Inflammatory macrophage treated with lipopolysaccharide for 4 hours (primary cell): ENCODE measurements around the gene SGMS1.

ENCODE experiments used
- DNase-seq: peaks from one replicate; pipeline ENCODE4 v3.0.0-alpha.2; 2020

Gene SGMS1

DNA sequence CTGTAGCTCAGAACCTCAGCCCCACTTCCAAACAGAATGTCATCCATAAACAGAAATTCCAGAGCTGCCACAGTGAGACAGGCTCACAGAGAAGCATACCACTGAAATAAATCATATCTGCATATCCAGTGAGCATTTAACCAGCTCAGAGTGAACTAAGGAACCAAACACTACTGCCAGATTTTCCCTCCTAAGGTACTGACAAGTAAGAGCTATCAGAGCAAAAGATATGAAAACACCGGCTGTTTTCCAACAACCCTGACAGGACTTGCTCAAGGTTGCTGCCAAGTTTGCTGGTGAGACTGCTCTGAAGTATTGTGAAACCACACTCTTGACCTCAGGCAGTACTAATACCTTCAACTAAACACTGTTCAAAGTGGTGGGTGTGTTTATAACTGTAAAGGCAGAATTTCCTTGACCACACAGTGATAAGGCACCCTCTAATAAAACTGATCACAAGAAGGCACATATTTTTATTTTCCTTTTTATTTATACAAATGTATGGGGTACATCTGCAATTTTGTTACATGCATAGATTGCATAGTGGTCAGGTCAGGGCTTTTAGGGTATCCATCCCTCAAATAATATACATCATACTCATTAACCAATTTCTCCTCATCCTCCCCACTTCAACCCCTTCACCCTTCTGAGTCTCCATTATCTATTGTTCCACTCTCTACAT is 18.3 kb downstream of the SGMS1 start:
- DNase-seq: no peak

DNA sequence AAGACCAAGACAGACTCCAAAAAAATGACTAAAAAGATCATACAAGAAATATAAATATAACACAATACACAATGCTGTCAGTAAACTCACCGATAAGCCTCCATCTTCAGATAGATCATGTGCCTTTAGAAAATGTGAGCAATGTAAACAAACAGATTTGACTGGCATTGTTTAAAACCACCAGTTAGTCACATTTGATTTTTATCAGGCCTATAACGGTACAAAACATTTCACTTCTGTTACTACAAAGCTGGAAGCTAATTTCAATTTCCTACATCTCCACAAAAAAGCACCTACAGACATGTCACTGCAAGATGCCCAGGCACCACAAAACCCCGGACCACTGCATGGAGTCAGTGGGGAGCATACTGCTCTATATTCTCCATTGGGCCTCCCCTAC is 18.9 kb downstream of the SGMS1 start:
- no peak for DNase-seq

DNA sequence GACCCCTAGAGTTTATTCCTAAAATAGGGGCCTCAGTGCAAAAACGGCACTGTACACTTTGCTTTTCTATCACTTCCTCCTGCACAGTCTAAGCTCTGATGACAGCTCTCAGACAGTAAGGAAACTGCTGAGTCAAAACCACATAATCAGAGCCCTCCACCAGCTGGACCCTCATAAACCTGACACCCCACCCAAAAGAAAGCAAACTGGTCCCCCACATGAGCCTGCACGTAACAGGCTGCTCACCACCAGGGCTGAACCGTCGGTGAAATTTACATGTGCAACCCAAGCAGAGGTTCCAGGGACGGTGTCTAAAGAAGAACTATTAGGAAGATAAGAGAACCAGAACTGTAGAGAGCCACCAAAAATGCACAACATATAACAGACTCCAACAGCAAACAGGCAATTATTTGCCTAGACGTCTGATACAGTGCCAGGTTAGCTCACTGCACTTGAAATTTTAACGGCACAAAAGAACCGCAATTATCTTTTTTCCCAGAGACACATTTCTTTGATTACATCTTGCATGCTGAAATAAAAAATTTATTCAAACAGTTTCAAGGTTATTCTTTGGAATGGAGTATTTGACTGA is 19.6 kb downstream of the SGMS1 start:
- DNase-seq: no peak

DNA sequence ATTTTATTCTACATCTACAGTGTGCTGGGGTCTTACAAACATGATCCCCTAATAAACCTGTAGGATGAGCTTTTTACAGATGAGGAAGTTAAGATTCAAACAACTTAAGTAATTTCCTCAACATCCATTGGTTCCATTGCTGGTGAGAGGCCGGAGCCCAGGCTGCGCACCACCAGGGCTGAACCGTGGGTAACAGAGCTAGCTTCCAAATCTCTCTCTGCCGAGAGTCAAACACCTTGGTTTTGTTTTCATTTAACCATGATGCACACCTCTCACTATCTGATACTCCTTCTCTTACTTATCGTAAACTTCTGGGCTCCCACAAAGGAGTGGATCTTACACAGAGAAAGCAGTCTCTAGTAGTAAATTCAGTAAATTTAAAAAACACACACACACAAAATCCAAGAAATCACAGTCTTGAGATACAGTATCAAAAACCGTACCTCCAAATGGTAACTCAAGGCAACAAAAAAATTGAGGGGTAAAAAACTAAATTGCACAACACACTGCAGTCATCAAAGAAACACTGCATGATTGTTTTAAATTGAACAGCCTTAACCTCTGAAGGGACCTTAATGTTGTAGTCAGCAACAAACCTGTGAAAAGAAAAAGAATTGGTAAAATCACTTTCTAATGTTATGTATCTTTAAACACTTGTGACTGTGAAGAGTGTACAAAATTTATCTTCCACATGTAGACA is 20.5 kb downstream of the SGMS1 start:
- DNase-seq: no peak

DNA sequence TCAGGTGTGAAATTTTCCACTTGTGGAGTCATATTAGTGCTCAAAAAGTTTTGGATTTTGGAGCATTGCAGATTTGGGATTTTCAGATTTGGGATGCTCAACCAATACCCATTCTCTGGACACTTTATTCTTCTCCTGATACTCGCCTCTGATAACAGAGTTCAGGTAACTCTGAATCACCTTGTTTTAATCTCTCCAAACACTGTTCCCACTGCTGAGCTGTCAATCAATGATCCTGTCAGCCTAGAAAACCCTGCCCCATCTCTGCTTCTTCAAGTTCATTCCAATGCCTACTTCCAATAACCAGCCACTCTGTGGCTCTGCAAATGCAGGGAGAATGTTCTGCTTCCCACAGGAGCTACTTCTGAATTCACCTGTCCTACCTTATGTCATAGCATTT is 21.8 kb downstream of the SGMS1 start:
- DNase-seq: no peak

DNA sequence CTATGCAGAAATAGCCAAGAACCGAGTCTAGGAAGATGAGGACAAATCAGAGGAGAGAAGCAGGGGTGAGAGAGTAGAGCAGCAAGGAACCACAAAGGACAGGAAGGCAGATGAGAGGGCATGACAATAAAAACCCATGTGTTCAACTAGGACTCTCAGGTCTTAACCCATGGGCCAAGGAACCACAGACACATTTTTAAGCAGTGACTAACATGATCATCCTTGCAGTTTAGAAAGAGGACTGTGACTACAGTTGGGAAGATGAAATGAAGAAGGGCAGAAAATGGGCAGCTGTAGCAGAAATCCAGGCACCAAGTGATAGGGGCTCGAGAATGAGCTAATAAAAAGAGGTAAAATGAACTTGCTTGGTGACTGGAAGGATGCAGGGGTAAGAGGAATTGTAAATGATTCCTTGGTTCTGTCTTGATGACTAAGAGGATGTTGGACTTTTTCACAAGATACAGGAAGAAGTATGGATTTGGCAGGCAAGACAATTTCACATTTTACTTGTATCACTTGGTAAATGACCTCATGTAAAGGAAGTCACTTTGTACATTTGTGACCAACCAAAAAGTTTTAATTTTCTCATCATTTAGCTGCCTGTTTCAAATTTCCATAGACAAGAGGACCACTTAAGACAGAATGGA is 22.8 kb downstream of the SGMS1 start:
- DNase-seq: peak; percentile 34

- no peak for DNase-seq
Measured at GRCh38 chr10:50600286-50600685, 23.5 kb downstream of the SGMS1 start.

- no peak for DNase-seq
Measured at GRCh38 chr10:50596897-50597296, 26.9 kb downstream of the SGMS1 start.

GRCh38 chr10:50596456-50596855 is 27.3 kb downstream of the SGMS1 start:
- DNase-seq: no peak

DNA sequence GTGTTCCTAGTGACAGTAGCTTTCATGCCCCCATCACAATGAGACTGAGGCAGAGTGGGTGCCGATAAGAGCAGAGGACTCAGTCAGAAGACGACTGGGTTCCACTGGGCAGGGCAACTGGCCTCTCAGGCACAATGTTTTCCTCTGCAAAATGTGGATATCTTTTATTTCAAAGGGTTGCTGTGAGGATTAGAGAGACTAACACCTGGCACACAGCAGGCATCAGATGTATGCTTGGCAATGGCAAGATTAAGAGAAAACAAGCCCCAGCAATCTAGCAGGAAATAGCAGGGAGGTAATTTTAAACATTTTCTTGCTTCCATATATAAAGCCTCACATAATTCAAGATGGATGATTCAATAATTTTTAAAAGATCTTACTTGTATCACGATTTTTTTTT is 28.0 kb downstream of the SGMS1 start:
- no peak for DNase-seq

- DNase-seq: no peak
Measured at GRCh38 chr10:50593523-50594376, 30.0 kb downstream of the SGMS1 start.

DNA sequence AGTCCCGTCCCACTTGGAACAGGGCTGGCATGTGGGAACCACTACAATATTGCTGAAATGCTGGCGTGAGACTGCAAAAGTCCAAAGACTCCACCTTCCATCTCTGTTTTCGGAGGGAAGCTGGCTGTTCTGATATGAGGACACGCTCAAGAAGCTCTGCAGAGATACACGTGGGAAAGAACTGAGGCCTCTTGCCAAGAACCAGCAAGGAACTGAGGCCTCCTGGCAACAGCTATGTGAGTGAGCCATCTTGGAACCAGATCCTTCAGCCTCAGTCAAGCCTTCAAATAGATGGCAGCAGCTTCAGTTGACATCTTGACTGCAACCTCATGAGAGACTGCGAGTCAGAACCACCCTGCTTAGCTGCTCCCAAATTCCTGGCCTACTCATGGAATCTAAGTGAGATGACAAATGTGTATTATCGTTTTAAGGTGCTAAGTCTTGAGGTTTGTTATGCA is 30.8 kb downstream of the SGMS1 start:
- no peak for DNase-seq

DNA sequence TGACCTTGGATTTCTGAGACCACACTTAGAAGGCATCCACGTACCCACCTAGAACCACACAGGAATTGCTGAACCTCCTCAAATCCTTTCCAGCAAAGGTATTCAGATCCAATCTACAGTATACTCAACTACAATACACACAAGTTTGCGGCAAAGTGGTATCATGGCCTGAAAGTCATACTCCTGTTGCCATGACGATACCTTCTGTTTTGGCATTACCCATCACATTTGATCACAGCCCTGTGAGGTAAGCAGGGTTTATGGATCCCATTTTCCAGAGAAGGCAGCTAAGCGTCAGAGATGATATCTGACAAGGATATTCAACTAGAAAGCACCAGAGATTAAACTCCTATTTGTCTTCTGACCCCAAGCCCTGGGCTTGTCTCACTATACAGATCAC is 32.8 kb downstream of the SGMS1 start:
- no peak for DNase-seq

GRCh38 chr10:50586740-50587088 is 37.0 kb downstream of the SGMS1 start:
- no peak for DNase-seq

- DNase-seq: peak; percentile 74
Measured at GRCh38 chr10:50585921-50586739, 37.6 kb downstream of the SGMS1 start.

- DNase-seq: no peak
Measured at GRCh38 chr10:50582766-50583762, 40.7 kb downstream of the SGMS1 start.

DNA sequence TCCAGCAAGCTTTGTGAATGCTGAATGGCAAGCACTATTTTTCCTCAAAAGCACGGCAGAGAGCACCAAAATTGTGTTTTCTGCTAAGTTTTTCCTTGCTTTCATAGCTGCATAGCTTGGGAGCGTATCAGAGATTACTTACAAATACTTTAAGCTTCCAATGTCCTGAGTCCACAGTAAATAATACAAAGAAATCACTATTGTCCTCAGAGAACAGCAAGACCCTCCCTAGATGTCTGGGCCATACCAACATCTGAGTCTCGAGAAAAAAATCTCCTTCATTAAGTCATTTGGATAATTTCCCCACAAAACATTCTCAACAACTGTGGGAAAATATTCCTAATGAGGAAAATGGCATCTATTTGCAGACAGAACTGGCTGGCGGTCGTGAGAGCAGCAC is 41.7 kb downstream of the SGMS1 start:
- no peak for DNase-seq

- no peak for DNase-seq
Measured at GRCh38 chr10:50580262-50580891, 43.4 kb downstream of the SGMS1 start.

GRCh38 chr10:50579491-50580261 is 44.1 kb downstream of the SGMS1 start:
- no peak for DNase-seq
